SK-N-SH (cell line): Measurements from ENCODE around the gene SCNN1G. TPM values are rescaled to one million over a fixed set of nuclear protein-coding genes. Genes with fewer than 3 reads are reported as not detected.

Experiments used
- CTCF ChIA-PET: fragments of 300-600, 350-600 bp; formaldehyde crosslinking; extraction: SDS; loops from one replicate; lab custom pipeline; 2021; lab: Yijun Ruan, JAX
- POLR2A ChIA-PET: fragments of 350-600 bp; sonication (Branson Sonifier 250); formaldehyde crosslinking; extraction: SDS; loops from one replicate; lab custom pipeline; 2020; ENCODE audit warnings: antibody characterized with exemption, inconsistent platforms; lab: Yijun Ruan, JAX
- DNase-seq: peaks from one replicate; pipeline ENCODE4 v3.0.0; 2012
- H2AFZ ChIP-seq: fragments of 200-600 bp; sonication (generic); 2 replicates; pipeline ENCODE4 v1.8.1; 2016; ENCODE audit warnings: antibody characterized with exemption, mild to moderate bottlenecking, low read depth
- H3F3A ChIP-seq: fragments of 200-600 bp; sonication (generic); replicated peaks from 2 replicates; pipeline ENCODE3; 2016; ENCODE audit warnings: antibody characterized with exemption, mild to moderate bottlenecking; ENCODE audit not compliant: insufficient read depth
- H3K27ac ChIP-seq, 2 experiments: fragments of 200-500 bp in 1 of 2; fragments of 200-600 bp in 1 of 2; sonication (Bioruptor generic) in 1 of 2; sonication (generic), shearing (Covaris generic) in 1 of 2; 2 replicates each; pipeline versions ENCODE4 v1.5.1 to v1.6.1; 2014 to 2016; ENCODE audit warnings: low read depth in 2 of 2, inconsistent platforms in 1 of 2, low read length in 1 of 2, mild to moderate bottlenecking in 1 of 2, mixed read lengths in 1 of 2
- H3K27me3 ChIP-seq: fragments of 200-600 bp; sonication (generic), shearing (Covaris generic); 2 replicates; pipeline ENCODE4 v1.6.1; 2016; ENCODE audit warnings: mixed run types; ENCODE audit not compliant: insufficient read depth
- H3K36me3 ChIP-seq, 2 experiments: fragments of 200-500 bp in 1 of 2; fragments of 200-600 bp in 1 of 2; sonication (Bioruptor generic) in 1 of 2; sonication (generic) in 1 of 2; replicated peaks in 1 of 2; 2 replicates each; pipeline versions ENCODE3 to v1.5.1; 2014 to 2016; ENCODE audit warnings: low read length in 1 of 2, mild to moderate bottlenecking in 1 of 2; ENCODE audit not compliant: insufficient read depth in 2 of 2, control insufficient read depth in 1 of 2
- H3K4me1 ChIP-seq, 2 experiments: fragments of 200-500 bp in 1 of 2; fragments of 200-600 bp in 1 of 2; sonication (Bioruptor generic) in 1 of 2; sonication (generic), shearing (Covaris generic) in 1 of 2; 2 replicates each; pipeline versions ENCODE4 v1.5.1 to v1.6.1; 2014 to 2016; ENCODE audit warnings: low read depth in 1 of 2, low read length in 1 of 2, mixed run types in 1 of 2; ENCODE audit not compliant: insufficient read depth in 2 of 2, control insufficient read depth in 1 of 2
- H3K4me2 ChIP-seq: fragments of 200-600 bp; sonication (generic), shearing (Covaris generic); 2 replicates; pipeline ENCODE4 v1.6.1; 2017; ENCODE audit warnings: mixed run types
- H3K4me3 ChIP-seq, 2 experiments: fragments of 200-500 bp in 1 of 2; fragments of 200-600 bp in 1 of 2; sonication (Bioruptor generic) in 1 of 2; sonication (generic), shearing (Covaris generic) in 1 of 2; 2 replicates each; pipeline versions ENCODE4 v1.5.1 to v1.8.1; 2014 to 2016; ENCODE audit warnings: low read depth in 2 of 2, inconsistent platforms in 1 of 2, low read length in 1 of 2, mild to moderate bottlenecking in 1 of 2, mixed read lengths in 1 of 2, moderate library complexity in 1 of 2
- H3K79me2 ChIP-seq: fragments of 200-600 bp; sonication (generic); 2 replicates; pipeline ENCODE4 v1.8.1; 2017; ENCODE audit warnings: mild to moderate bottlenecking; ENCODE audit not compliant: insufficient read depth
- H3K9ac ChIP-seq: fragments of 200-600 bp; sonication (generic); 2 replicates; pipeline ENCODE4 v1.6.1; 2017; ENCODE audit warnings: mixed run types
- H3K9me2 ChIP-seq: fragments of 200-600 bp; sonication (generic); 2 replicates; pipeline ENCODE4 v1.6.1; 2017; ENCODE audit warnings: mixed run types
- H3K9me3 ChIP-seq: fragments of 200-600 bp; sonication (generic); 2 replicates; pipeline ENCODE4 v1.6.1; 2017; ENCODE audit warnings: mixed run types, mild to moderate bottlenecking, moderate library complexity
- H4K20me1 ChIP-seq: fragments of 200-600 bp; sonication (generic); 2 replicates; pipeline ENCODE4 v1.6.1; 2017; ENCODE audit warnings: mild to moderate bottlenecking, mixed run types; ENCODE audit not compliant: insufficient read depth
- CHD2 ChIP-seq: fragments of 150-350 bp; IDR thresholded peaks from 2 replicates; pipeline ENCODE4 v1.6.1; 2018; ENCODE audit warnings: low read length; ENCODE audit not compliant: partially characterized antibody
- ELF1 ChIP-seq: IDR thresholded peaks from 2 replicates; pipeline ENCODE4 v1.4.0; 2012
- MXI1 ChIP-seq: IDR thresholded peaks from 2 replicates; pipeline ENCODE4 v1.6.1; 2012; ENCODE audit warnings: mild to moderate bottlenecking, low read depth, low read length, improper control_type of control experiment
- NFIC ChIP-seq: IDR thresholded peaks from 2 replicates; pipeline ENCODE4 v1.4.0; 2012; ENCODE audit warnings: borderline replicate concordance
- POLR2AphosphoS5 ChIP-seq: IDR thresholded peaks from 2 replicates; pipeline ENCODE4 v1.6.1; 2012; ENCODE audit warnings: low read depth, low read length
- RAD21 ChIP-seq: IDR thresholded peaks from 2 replicates; pipeline ENCODE4 v1.6.1; 2012; ENCODE audit warnings: mild to moderate bottlenecking, low read length
- RFX5 ChIP-seq: IDR thresholded peaks from 2 replicates; pipeline ENCODE4 v1.6.1; 2012; ENCODE audit warnings: mild to moderate bottlenecking, improper control_type of control experiment, low read length
- TAF1 ChIP-seq: IDR thresholded peaks from 2 replicates; pipeline ENCODE4 v1.6.1; 2012; ENCODE audit warnings: low read depth, mild to moderate bottlenecking, low read length, moderate library complexity, borderline replicate concordance
- TCF12 ChIP-seq: IDR thresholded peaks from 2 replicates; pipeline ENCODE4 v1.4.0; 2012
- TEAD4 ChIP-seq: IDR thresholded peaks from 2 replicates; pipeline ENCODE4 v1.4.0; 2012; ENCODE audit warnings: mild to moderate bottlenecking, borderline replicate concordance; ENCODE audit not compliant: insufficient read depth
- YY1 ChIP-seq: IDR thresholded peaks from 2 replicates; pipeline ENCODE4 v1.4.0; 2012; ENCODE audit warnings: low read depth, mild to moderate bottlenecking
- WGBS: methylation state at CpG from one replicate; pipeline ENCODE4 v1.1.6; 2017; ENCODE audit warnings: low lambda C conversion rate; 5-methylcytosine and 5-hydroxymethylcytosine counted together
- polyA plus RNA-seq, 3 experiments: library from polyadenylated mRNA; depleted of rRNA; stranded (reverse); fragments of >200 nt; gene quantifications; 2 replicates each; pipeline ENCODE4 v1.2.3, GENCODE V29; 2012
- TF ChIP-seq, protein P1 (sequence below): fragments of 150-350 bp; IDR thresholded peaks from 2 replicates; pipeline ENCODE4 v1.6.1; 2016; ENCODE audit warnings: mild to moderate bottlenecking, low read depth, low read length
- TF ChIP-seq, protein P2 (sequence below): IDR thresholded peaks from 2 replicates; pipeline ENCODE4 v1.4.0; 2012; ENCODE audit warnings: low read depth, borderline replicate concordance

SCNN1G gene
- polyA plus RNA-seq, 1 of the 3 experiments (the other 2 are of a cell fraction) = not detected

DNA sequence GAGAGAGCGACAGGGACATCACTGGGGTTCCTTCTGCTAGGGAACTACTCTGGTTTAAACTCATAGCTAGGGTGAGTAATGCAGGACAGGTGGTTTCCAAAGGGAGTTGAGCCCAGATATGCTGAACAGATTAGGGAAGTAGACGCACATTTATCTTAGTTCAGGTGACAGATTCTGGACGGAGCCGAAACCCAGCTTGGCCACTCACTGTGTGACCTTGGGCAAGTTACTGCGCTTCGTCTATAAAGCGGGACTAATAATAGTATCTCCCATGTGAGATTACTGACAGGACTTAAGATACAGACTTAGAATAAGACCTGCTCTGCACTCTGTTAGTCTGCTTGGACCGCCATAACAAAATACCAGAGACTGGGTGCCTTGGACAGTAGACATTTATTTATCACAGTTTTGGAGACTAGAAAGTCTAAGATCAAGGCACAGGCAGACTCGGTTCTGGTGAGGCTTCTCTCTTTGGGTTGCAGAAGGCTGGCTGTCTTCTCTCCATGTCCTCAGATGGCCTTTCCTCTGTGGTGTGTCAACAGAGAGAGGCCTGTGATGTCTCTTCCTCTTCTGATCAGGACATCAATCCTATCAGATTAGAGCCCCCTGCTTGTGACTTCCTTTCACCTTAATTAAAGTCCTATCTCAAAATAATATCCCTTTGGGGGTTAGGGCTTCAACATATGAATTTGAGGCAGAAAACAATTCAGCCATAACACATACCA, 12.1 kb downstream of the SCNN1G start:
- H3K9me2 ChIP-seq = no peaks in the 10 kb centered on the region

DNA sequence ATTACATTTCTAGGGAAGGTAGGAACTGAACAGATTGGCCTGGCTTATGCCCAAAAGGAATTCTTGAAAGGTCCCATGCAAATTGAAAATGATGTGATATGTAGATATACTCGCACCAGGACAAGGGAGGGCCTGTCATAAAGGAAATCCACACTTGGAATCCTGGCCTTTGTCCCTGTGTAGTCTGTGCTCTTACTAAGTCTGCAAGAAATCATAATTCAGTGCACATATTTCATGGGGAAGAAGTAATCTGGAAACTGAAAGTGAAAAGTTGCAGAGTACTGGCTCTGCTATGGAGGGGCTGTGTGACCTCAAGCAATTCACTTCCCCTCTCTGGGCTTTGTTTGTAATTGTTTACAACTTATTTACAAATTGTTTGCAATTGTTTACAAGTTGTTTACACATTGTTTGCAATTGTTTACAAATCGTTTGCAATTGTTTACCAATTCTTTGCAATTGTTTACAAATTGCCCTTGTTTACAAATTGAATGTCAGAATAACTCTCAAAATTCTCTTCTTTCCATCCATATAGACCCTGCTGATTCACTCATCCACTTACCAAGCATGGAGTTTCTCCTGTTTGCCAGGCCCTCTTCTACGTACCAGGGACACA, 12.9 kb downstream of the SCNN1G start:
- H3K79me2 ChIP-seq = no peaks in the 10 kb centered on the region
- H3K27ac ChIP-seq = no peak overlapping the region
- no peak overlapping the region for H3K9ac ChIP-seq
- ChIA-PET POLR2A (no interaction called here), CTCF (interaction anchor here (1.2 kb wide), 1 partner anchor 239 kb away, joined by 4 read pairs; no protein-coding TSS in a partner anchor)
- H3K4me2 ChIP-seq = no peak overlapping the region
- no peaks in the 10 kb centered on the region for H3K9me2 ChIP-seq
- H3K4me1 ChIP-seq = no peaks in the 10 kb centered on the region
- no peaks in the 10 kb centered on the region; the same call in 1 of the 2 replicates for H3K27me3 ChIP-seq
- DNase-seq = no peak
- WGBS = 25% methylated on average over 3 of the region's 3 CpGs
- no peak overlapping the region for H3K4me3 ChIP-seq
- H2AFZ ChIP-seq = no peak overlapping the region
- no peaks in the 10 kb centered on the region for H3F3A ChIP-seq
- H3K9me3 ChIP-seq = no peaks in the 10 kb centered on the region
- TF ChIP-seq ELF1 (no peak), MXI1 (no peak), NFIC (no peak), TEAD4 (no peak)
- H3K36me3 ChIP-seq = no peaks in the 10 kb centered on the region
- H4K20me1 ChIP-seq = no peaks in the 10 kb centered on the region

More for the DNA sequence above, 12.1 kb downstream of the SCNN1G start:
- H3K4me2 ChIP-seq = no peak overlapping the region
- no peaks in the 10 kb centered on the region for H4K20me1 ChIP-seq
- no peak overlapping the region for H3K4me3 ChIP-seq
- H3K79me2 ChIP-seq = no peaks in the 10 kb centered on the region
- no peaks in the 10 kb centered on the region for H3K4me1 ChIP-seq
- 71% methylated on average over 9 of the region's 9 CpGs for WGBS
- no peaks in the 10 kb centered on the region; the same call in 1 of the 2 replicates for H3K27me3 ChIP-seq
- no peaks in the 10 kb centered on the region for H3K9me3 ChIP-seq
- H3F3A ChIP-seq = no peaks in the 10 kb centered on the region
- TF ChIP-seq, protein P1, sequence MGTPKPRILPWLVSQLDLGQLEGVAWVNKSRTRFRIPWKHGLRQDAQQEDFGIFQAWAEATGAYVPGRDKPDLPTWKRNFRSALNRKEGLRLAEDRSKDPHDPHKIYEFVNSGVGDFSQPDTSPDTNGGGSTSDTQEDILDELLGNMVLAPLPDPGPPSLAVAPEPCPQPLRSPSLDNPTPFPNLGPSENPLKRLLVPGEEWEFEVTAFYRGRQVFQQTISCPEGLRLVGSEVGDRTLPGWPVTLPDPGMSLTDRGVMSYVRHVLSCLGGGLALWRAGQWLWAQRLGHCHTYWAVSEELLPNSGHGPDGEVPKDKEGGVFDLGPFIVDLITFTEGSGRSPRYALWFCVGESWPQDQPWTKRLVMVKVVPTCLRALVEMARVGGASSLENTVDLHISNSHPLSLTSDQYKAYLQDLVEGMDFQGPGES = no peak
- TF ChIP-seq TCF12 (no peak), POLR2AphosphoS5 (no peak), RAD21 (no peak), YY1 (no peak), MXI1 (no peak), RFX5 (no peak), CHD2 (no peak), TAF1 (no peak)
- TF ChIP-seq, protein P2, sequence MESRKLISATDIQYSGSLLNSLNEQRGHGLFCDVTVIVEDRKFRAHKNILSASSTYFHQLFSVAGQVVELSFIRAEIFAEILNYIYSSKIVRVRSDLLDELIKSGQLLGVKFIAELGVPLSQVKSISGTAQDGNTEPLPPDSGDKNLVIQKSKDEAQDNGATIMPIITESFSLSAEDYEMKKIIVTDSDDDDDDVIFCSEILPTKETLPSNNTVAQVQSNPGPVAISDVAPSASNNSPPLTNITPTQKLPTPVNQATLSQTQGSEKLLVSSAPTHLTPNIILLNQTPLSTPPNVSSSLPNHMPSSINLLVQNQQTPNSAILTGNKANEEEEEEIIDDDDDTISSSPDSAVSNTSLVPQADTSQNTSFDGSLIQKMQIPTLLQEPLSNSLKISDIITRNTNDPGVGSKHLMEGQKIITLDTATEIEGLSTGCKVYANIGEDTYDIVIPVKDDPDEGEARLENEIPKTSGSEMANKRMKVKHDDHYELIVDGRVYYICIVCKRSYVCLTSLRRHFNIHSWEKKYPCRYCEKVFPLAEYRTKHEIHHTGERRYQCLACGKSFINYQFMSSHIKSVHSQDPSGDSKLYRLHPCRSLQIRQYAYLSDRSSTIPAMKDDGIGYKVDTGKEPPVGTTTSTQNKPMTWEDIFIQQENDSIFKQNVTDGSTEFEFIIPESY = no peak
- no peak overlapping the region for H2AFZ ChIP-seq
- no peak overlapping the region for H3K9ac ChIP-seq
- H3K27ac ChIP-seq = no peak overlapping the region
- ChIA-PET CTCF (interaction anchor here (3.8 kb wide), 1 partner anchor 12 kb away, joined by 29 read pairs; the partner anchor contains the start of gene SCNN1G), POLR2A (interaction anchor here (0.6 kb wide), 1 partner anchor 42 kb away, joined by 3 read pairs; no protein-coding TSS in a partner anchor)
- DNase-seq = no peak
- no peaks in the 10 kb centered on the region for H3K36me3 ChIP-seq
